Upper lobe of left lung (tissue), 6 donors: ENCODE results near the gene BICDL2. TPM values are rescaled to one million over a fixed set of nuclear protein-coding genes. Genes with fewer than 3 reads are reported as not detected.

ENCODE experiments used
- ATAC-seq, 2 donors: fragments of 200-7000 bp; cut with Tn5 transposase; one replicate each; pipeline ENCODE4 v1.9.1; 2022; ENCODE audit warnings: mild to moderate bottlenecking in 2 of 2, moderate library complexity in 2 of 2; ENCODE audit not compliant: low FRiP score in 2 of 2
- DNase-seq, 2 donors: peaks; one replicate each; pipeline ENCODE4 v3.0.0-alpha.2; 2019 to 2020
- H3K27ac ChIP-seq, 4 donors: fragments of 200-600 bp; sonication (generic); one replicate each; pipeline ENCODE4 v1.5.1; 2016 to 2019
- H3K27me3 ChIP-seq, 4 donors: fragments of 200-600 bp; sonication (generic); one replicate each; pipeline ENCODE4 v1.5.1; 2017 to 2019
- H3K36me3 ChIP-seq, 4 donors: fragments of 200-600 bp; sonication (generic); one replicate each; pipeline ENCODE4 v1.5.1; 2016 to 2019
- H3K4me1 ChIP-seq, 4 donors: fragments of 200-600 bp; sonication (generic); one replicate each; pipeline ENCODE4 v1.5.1; 2018 to 2019
- H3K4me3 ChIP-seq, 4 donors: fragments of 200-600 bp; sonication (generic); one replicate each; pipeline ENCODE4 v1.5.1; 2017 to 2019; ENCODE audit warnings: mild to moderate bottlenecking in 2 of 4, moderate library complexity in 1 of 4
- H3K9me3 ChIP-seq, 4 donors: fragments of 200-600 bp; sonication (generic); one replicate each; pipeline ENCODE4 v1.5.1; 2018 to 2019
- EP300 ChIP-seq, 4 donors: sonication (generic); formaldehyde crosslinking; IDR thresholded peaks; one replicate each; pipeline ENCODE4 v1.5.1; 2017; ENCODE audit warnings: antibody characterized with exemption in 4 of 4, control low read depth in 2 of 4
- POLR2A ChIP-seq, 4 donors: fragments of 450-650 bp; IDR thresholded peaks; one replicate each; pipeline ENCODE4 v1.5.1; 2016 to 2017; ENCODE audit warnings: antibody characterized with exemption in 4 of 4, mild to moderate bottlenecking in 2 of 4
- POLR2AphosphoS5 ChIP-seq, 2 donors: sonication (generic); formaldehyde crosslinking; IDR thresholded peaks; one replicate each; pipeline ENCODE4 v1.5.1; 2017; ENCODE audit warnings: antibody characterized with exemption in 2 of 2
- WGBS, 2 donors: methylation state at CpG; one replicate each; pipeline ENCODE4 v1.1.5; 2017 to 2018; 5-methylcytosine and 5-hydroxymethylcytosine counted together
- total RNA-seq, 6 donors: library from RNA; depleted of rRNA in 4 of 6; stranded (reverse); fragments of >200 nt in 4 of 6; gene quantifications; one replicate each; pipeline versions ENCODE4 v1.1.0 to v1.2.1, GENCODE V29; 2016 to 2021
- TF ChIP-seq, protein P1 (sequence below), 6 experiments: fragments of 450-650 bp in 4 of 6; fragments of 200-600 bp in 2 of 6; sonication (generic) in 2 of 6; IDR thresholded peaks; one replicate each; pipeline ENCODE4 v1.5.1; 2016 to 2019; ENCODE audit warnings: antibody characterized with exemption in 6 of 6
- donor health status: DM: no; HTN: no; CAD: no; lungs with moderate emphysema.
- donor health status: DM: no; HTN: yes; CAD: no; lungs with severe emphysema.

BICDL2 gene
- total RNA-seq, 6 donors from 2014 or later, result 18.5 to 98.5 (median 35.0) TPM

DNA sequence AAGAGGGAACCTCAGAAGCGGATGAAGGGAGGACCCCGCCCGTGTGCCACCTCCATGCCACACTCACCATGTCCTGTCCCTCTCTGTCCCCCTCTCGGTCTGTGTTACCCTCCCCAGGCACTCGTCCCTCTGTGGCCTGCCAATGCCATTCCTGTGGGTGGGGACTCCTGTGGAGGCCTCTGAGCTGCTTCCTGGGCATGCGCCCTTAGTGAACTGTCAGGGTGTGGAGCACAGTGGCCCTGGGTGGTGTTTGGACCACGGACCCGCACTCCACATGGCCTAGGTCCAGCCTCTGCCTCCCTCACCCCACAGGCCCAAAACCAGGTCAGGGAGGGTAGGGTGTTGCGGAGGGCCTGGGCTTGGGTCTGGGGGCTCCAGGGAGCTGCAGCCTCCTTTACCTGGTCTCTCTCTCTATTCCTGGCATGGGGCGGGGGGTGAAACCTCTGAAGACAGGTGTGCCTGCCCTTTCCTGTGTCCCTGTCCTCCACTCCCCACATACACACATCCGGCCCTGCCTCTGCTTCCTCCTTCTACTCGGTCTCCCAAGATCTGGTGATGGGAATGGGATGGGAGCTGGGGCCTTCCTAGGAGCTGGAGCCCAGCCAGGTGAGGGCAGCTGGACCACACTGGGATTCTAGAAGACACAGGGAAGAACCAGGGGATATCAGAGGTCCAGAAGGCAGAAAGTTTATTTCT lies 45.0 kb downstream of the BICDL2 start:
- Histone ChIP-seq H3K36me3 (no peaks in the 10 kb centered on the region), H3K4me3 (no peak overlapping the region), H3K4me1 (peaks cover 0 to 7% (median 0%) of the 10 kb centered on the region in 4 donors), H3K27ac (no peak overlapping the region), H3K9me3 (no peaks in the 10 kb centered on the region), H3K27me3 (no peaks in the 10 kb centered on the region)
- TF ChIP-seq, protein P1, sequence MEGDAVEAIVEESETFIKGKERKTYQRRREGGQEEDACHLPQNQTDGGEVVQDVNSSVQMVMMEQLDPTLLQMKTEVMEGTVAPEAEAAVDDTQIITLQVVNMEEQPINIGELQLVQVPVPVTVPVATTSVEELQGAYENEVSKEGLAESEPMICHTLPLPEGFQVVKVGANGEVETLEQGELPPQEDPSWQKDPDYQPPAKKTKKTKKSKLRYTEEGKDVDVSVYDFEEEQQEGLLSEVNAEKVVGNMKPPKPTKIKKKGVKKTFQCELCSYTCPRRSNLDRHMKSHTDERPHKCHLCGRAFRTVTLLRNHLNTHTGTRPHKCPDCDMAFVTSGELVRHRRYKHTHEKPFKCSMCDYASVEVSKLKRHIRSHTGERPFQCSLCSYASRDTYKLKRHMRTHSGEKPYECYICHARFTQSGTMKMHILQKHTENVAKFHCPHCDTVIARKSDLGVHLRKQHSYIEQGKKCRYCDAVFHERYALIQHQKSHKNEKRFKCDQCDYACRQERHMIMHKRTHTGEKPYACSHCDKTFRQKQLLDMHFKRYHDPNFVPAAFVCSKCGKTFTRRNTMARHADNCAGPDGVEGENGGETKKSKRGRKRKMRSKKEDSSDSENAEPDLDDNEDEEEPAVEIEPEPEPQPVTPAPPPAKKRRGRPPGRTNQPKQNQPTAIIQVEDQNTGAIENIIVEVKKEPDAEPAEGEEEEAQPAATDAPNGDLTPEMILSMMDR (IDR thresholded peaks at IDR 0.05), result no peak
- TF ChIP-seq EP300 (IDR thresholded peaks at IDR 0.05) (no peak), POLR2A (IDR thresholded peaks at IDR 0.05) (no peak), POLR2AphosphoS5 (IDR thresholded peaks at IDR 0.05) (no peak)
- DNase-seq, result no peak
- 85 to 90% methylated on average over 9 to 12 of the region's 12 CpGs for WGBS, 2 donors
- no peak for ATAC-seq

DNA sequence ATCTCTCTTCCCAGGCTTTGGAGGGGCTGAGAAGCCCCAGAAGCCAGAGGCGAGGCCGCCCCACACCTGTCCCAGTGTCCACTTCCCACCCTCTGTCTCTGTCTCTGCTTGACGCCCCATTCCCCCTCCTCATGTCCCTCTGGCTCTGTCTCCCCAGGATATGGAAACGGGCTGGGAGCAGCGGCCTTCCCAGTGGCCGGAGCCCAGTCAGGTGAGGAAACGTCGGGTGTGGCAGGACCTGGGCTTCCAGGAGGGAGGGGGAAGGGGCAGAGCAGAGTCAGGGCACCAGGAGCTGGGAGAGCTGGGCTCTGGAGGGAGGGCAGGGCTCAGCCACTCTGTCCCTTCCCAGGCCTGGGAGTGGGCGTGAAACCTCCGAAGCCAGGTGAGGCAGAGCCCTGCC lies 45.9 kb downstream of the BICDL2 start:
- peak; percentile 37 to 61 for DNase-seq
- Histone ChIP-seq H3K4me3 (no peak overlapping the region), H3K9me3 (no peaks in the 10 kb centered on the region), H3K27ac (no peak overlapping the region), H3K36me3 (no peaks in the 10 kb centered on the region), H3K27me3 (no peaks in the 10 kb centered on the region), H3K4me1 (peaks cover 0 to 7% (median 1%) of the 10 kb centered on the region in 4 donors)
- 60 to 64% methylated on average over 7 to 8 of the region's 10 CpGs for WGBS, 2 donors
- TF ChIP-seq, protein P1 (IDR thresholded peaks at IDR 0.05), result no peak
- TF ChIP-seq POLR2A (IDR thresholded peaks at IDR 0.05), result no peak
- no peak for TF ChIP-seq EP300 (IDR thresholded peaks at IDR 0.05)
- no peak for TF ChIP-seq POLR2AphosphoS5 (IDR thresholded peaks at IDR 0.05)
- no peak for ATAC-seq

DNA sequence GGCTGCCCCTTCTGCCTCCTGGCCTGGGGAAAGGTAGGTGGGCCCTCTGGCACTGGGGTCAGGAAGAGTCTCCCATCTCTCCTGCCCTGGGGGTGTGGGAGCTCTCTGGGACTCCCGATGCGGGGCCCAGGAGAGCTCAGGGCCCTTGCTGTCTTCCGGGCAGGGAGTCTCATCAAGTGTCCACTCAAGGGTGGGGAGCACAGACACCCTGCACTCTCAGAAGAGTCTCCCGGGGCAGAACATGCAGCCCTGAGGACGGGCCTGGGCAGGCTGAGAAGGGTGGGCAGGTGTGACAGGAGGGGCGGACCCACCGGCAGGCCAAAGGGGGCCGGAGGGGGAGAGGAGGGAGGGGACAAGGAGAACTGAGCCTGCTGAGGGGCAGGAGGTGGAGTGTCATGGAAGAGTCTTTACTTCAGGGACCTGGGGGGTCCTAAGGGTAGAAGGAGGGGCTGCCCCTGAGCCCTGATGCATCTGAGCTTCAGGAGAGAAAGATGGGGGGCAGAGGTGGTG lies 48.1 kb downstream of the BICDL2 start:
- no peak for ATAC-seq
- H3K9me3 ChIP-seq, result no peaks in the 10 kb centered on the region
- WGBS, 2 donors, result 57 to 75% methylated on average over 7 to 8 of the region's 8 CpGs
- H3K4me1 ChIP-seq, result peaks cover 4 to 13% (median 9%) of the 10 kb centered on the region in 4 donors
- H3K36me3 ChIP-seq, result no peaks in the 10 kb centered on the region
- no peak overlapping the region for H3K27ac ChIP-seq
- H3K4me3 ChIP-seq, result no peak overlapping the region
- TF ChIP-seq POLR2AphosphoS5 (IDR thresholded peaks at IDR 0.05) (no peak), EP300 (IDR thresholded peaks at IDR 0.05) (no peak), POLR2A (IDR thresholded peaks at IDR 0.05) (no peak)
- TF ChIP-seq, protein P1 (IDR thresholded peaks at IDR 0.05), result no peak
- H3K27me3 ChIP-seq, result no peaks in the 10 kb centered on the region
- DNase-seq, result peak in 1 of 2 donors; percentile 55

DNA sequence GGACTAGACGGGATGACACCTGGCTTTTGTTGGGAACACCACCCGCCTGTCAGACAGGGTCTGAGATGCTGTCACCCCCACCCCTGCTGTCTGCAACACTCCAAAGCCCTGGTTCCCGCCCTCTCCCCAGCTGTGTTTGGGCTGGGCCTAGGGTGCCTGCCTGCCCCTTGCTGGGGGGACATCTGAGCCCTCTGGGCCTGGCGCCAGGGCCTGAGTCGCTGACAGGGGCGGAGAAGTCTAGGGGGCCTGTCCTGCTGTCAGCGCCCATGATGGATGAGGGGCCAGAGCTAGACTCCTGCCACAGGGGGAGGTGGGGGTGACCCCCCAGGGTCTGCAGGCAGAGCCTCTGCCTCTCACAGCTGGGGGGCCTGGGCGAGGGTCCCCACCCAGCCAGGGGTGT lies 48.9 kb downstream of the BICDL2 start:
- no peak for ATAC-seq
- H3K4me3 ChIP-seq, result no peak overlapping the region
- H3K36me3 ChIP-seq, result no peaks in the 10 kb centered on the region
- peaks cover 4 to 19% (median 12%) of the 10 kb centered on the region in 4 donors for H3K4me1 ChIP-seq
- no peaks in the 10 kb centered on the region for H3K27me3 ChIP-seq
- TF ChIP-seq POLR2AphosphoS5 (IDR thresholded peaks at IDR 0.05) (no peak), EP300 (IDR thresholded peaks at IDR 0.05) (no peak), POLR2A (IDR thresholded peaks at IDR 0.05) (no peak)
- TF ChIP-seq, protein P1 (IDR thresholded peaks at IDR 0.05), result no peak
- H3K27ac ChIP-seq, result no peak overlapping the region
- 42 to 59% methylated on average over 4 to 7 of the region's 8 CpGs for WGBS, 2 donors
- peak in 1 of 2 donors; percentile 69 for DNase-seq
- H3K9me3 ChIP-seq, result no peaks in the 10 kb centered on the region
